GM13976 (cell line): ENCODE measurements around the gene STX11.

Source experiments
- DNase-seq: peaks from one replicate; pipeline ENCODE4 v3.0.0; 2012; ENCODE audit warnings: low spot score
- CTCF ChIP-seq: IDR thresholded peaks from 2 replicates; pipeline ENCODE4 v1.5.1; 2012; ENCODE audit warnings: borderline replicate concordance, mild to moderate bottlenecking; ENCODE audit not compliant: insufficient read depth; ENCODE audit errors: extremely low read depth, missing control alignments, control extremely low read depth
- in situ Hi-C: fragments of 300-500 bp; cut with MboI; formaldehyde crosslinking; loops from one replicate; pipeline ENCODE4 v1.12.0; 2022; ENCODE audit warnings: low sequenced_read_pairs, mixed read lengths, inconsistent platforms; ENCODE audit not compliant: unreplicated experiment

Gene STX11

GRCh38 chr6:144232832-144233230 lies 82.5 kb downstream of the STX11 start:
- TF ChIP-seq CTCF = no peak
- DNase-seq = no peak
- in situ Hi-C loops = no loop called here

- no peak for DNase-seq
- in situ Hi-C loops = no loop called here
- no peak for TF ChIP-seq CTCF
Observed at GRCh38 chr6:144234399-144234798, 84.1 kb downstream of the STX11 start.

- in situ Hi-C loops = no loop called here
- no peak for TF ChIP-seq CTCF
Observed at GRCh38 chr6:144234935-144235334, 84.6 kb downstream of the STX11 start.

More at GRCh38 chr6:144234935-144235334, 84.6 kb downstream of the STX11 start:
- no peak for DNase-seq
